ENCODE measurements around the gene TDRKH. TPM values are rescaled to one million over a fixed set of nuclear protein-coding genes. Genes with fewer than 3 reads are reported as not detected.

The TDRKH gene
- total RNA-seq, 1 donor from 2014 or later = 40.1 TPM

DNA sequence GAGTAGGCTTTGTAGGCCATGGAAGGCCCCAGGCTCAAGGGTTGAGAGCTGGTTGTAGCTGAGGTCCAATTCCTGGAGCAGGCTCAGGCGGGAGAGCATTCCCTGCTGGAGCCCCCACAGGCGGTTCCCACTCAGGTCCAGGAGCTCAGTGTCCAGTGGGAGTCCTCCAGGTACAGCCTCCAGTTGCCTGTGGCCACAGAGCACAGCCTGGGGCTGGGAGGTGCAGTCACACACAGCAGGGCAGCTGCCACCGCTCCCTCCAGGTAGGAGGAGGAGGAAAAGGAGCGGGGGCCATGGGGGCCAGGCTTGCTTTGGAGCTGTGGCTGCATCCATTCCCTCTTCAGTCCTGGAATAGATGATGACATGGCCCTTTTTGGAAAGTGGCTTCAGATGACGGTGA is 12.1 kb upstream of the TDRKH start:
- no peak for DNase-seq
- peaks cover 13% of the 10 kb centered on the region for H3K27me3 Mint-ChIP-seq (ENCODE audit: unreplicated experiment)
- no peak overlapping the region for H3K4me3 Mint-ChIP-seq (ENCODE audit: unreplicated experiment)

DNA sequence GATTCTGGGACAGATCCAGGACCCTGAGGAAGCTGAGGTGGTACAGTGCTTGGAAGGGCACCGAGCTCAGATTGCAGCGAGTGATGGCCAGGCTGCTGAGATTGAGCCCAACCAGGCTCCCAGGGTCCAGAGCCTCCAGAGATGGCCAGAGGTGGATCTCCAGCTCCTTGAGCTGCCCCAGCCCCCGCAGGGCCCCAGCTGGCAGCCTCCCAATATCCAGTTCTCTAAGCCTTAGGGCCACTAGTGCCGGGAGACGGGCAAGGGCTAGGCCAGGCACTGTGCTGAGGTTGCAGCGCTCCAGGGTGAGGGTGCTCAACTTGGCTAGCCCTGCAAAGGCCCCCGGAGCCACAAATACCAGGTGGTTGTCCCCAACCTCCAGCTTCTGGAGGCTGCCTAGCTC is 11.5 kb upstream of the TDRKH start:
- Mint-ChIP-seq H3K4me1 (ENCODE audit: low read depth, unreplicated experiment) (peaks cover 2% of the 10 kb centered on the region), H3K4me3 (ENCODE audit: unreplicated experiment) (no peak overlapping the region), H3K9me3 (ENCODE audit: unreplicated experiment) (peaks cover 2% of the 10 kb centered on the region), H3K36me3 (ENCODE audit: unreplicated experiment) (peaks cover 7% of the 10 kb centered on the region), H3K27ac (ENCODE audit: unreplicated experiment) (no peak overlapping the region), H3K27me3 (ENCODE audit: unreplicated experiment) (peaks cover 13% of the 10 kb centered on the region)
- no peak for DNase-seq
- TF ChIP-seq, protein P1, sequence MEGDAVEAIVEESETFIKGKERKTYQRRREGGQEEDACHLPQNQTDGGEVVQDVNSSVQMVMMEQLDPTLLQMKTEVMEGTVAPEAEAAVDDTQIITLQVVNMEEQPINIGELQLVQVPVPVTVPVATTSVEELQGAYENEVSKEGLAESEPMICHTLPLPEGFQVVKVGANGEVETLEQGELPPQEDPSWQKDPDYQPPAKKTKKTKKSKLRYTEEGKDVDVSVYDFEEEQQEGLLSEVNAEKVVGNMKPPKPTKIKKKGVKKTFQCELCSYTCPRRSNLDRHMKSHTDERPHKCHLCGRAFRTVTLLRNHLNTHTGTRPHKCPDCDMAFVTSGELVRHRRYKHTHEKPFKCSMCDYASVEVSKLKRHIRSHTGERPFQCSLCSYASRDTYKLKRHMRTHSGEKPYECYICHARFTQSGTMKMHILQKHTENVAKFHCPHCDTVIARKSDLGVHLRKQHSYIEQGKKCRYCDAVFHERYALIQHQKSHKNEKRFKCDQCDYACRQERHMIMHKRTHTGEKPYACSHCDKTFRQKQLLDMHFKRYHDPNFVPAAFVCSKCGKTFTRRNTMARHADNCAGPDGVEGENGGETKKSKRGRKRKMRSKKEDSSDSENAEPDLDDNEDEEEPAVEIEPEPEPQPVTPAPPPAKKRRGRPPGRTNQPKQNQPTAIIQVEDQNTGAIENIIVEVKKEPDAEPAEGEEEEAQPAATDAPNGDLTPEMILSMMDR (IDR thresholded peaks at IDR 0.05; ENCODE audit: partially characterized antibody, unreplicated experiment) = no peak

More for the DNA sequence above, 12.1 kb upstream of the TDRKH start:
- H3K9me3 Mint-ChIP-seq (ENCODE audit: unreplicated experiment) = peaks cover 2% of the 10 kb centered on the region
- no peak overlapping the region for H3K27ac Mint-ChIP-seq (ENCODE audit: unreplicated experiment)
- TF ChIP-seq, protein P1 (IDR thresholded peaks at IDR 0.05; ENCODE audit: partially characterized antibody, unreplicated experiment) = no peak
- H3K4me1 Mint-ChIP-seq (ENCODE audit: low read depth, unreplicated experiment) = peaks cover 2% of the 10 kb centered on the region
- H3K36me3 Mint-ChIP-seq (ENCODE audit: unreplicated experiment) = peaks cover 7% of the 10 kb centered on the region

DNA sequence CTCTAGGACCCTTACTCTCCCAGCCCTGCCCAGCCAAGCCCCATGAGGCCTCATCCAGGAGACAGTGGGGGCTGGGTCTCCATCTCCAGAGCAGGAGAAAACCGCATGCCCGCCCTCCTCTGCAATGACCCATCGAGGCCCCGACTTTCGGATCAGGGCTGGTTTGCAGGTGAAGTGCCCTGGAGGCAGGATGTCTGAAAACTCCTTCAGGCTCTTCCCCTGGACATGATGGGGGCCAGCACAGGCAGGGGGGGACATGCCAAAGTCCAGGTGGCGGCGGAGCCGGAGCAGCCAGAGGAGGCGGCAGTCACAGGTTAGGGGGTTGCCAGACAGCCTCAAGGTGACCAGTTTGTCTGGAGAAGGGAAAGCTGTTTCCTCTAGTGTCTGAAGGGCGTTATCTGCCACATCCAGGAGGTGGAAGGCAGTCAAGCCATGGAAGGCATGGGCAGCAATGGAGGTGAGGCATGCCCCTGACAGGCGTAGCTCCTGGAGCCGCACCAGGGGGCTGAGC is 11.1 kb upstream of the TDRKH start:
- TF ChIP-seq, protein P1 (IDR thresholded peaks at IDR 0.05; ENCODE audit: partially characterized antibody, unreplicated experiment) = no peak
- H3K9me3 Mint-ChIP-seq (ENCODE audit: unreplicated experiment) = peaks cover 2% of the 10 kb centered on the region
- no peak overlapping the region for H3K4me3 Mint-ChIP-seq (ENCODE audit: unreplicated experiment)
- H3K27ac Mint-ChIP-seq (ENCODE audit: unreplicated experiment) = no peak overlapping the region
- no peak for DNase-seq
- peaks cover 13% of the 10 kb centered on the region for H3K27me3 Mint-ChIP-seq (ENCODE audit: unreplicated experiment)
- peaks cover 2% of the 10 kb centered on the region for H3K4me1 Mint-ChIP-seq (ENCODE audit: low read depth, unreplicated experiment)
- peaks cover 7% of the 10 kb centered on the region for H3K36me3 Mint-ChIP-seq (ENCODE audit: unreplicated experiment)

DNA sequence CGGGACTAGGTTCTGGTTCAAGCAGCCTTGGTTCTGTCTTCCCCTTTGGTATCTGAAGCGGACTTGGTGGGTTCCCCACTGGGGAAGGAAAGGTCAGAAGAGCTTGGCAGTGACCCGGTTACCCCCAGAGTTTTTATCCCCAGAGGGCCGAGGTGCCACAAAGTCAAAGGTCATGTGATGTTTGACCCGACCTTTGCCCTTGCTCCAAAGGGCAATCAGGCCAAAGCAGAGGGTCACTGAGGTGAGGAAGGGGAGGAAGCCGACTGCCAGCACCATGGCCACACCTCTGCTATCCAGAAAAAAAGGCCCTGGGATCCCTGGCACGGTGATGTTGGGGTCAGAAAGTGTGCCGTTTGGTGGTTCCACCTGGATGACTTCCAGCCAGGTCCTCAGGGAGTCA is 10.5 kb upstream of the TDRKH start:
- H3K27me3 Mint-ChIP-seq (ENCODE audit: unreplicated experiment) = peaks cover 13% of the 10 kb centered on the region
- H3K4me3 Mint-ChIP-seq (ENCODE audit: unreplicated experiment) = no peak overlapping the region
- peaks cover 7% of the 10 kb centered on the region for H3K36me3 Mint-ChIP-seq (ENCODE audit: unreplicated experiment)
- DNase-seq = no peak
- TF ChIP-seq, protein P1 (IDR thresholded peaks at IDR 0.05; ENCODE audit: partially characterized antibody, unreplicated experiment) = no peak
- no peak overlapping the region for H3K27ac Mint-ChIP-seq (ENCODE audit: unreplicated experiment)
- H3K9me3 Mint-ChIP-seq (ENCODE audit: unreplicated experiment) = peaks cover 2% of the 10 kb centered on the region
- H3K4me1 Mint-ChIP-seq (ENCODE audit: low read depth, unreplicated experiment) = peaks cover 2% of the 10 kb centered on the region

DNA sequence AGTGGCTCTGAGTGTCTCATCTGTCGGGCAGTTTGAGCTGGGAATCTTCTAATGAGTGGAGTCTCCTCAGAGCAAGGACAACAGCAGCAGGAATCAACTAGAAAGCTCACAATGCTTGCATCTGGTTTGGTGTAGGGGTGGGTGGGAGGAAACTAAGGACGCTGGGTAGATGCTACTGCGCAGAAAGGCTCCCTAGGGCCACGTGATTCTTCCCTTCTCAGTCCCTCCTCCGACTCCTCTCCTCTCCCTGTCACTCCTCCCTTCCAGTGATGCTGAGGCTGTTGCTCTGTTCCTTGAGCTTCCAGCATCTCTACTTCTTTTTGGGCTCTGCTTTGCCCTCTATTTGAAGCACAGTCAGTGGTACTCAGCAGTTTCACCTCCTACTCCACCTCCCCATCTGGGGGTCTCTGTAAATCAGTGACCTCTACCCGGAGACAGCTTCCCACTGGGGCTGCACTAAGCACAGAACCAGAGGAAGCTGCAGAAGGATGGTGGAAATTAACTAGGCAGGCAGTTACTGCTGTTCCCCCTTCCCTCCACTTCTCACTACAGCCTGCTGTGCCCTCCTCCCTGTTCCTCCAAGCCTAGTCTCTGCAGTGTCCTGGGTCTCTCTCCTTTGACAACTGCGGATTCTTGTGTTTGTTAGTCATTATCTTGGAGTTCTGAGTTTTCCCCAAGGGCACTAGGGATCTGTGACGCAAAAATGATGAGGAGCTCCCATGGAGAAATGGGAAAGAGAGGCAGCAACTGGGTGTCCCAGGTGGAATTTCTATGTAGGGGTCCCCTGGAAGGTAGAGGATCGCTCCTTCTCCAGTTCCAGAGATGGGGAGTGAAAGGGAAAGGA is 9.1 kb upstream of the TDRKH start:
- peak overlapping the region; percentile 20 for H3K4me3 Mint-ChIP-seq (ENCODE audit: unreplicated experiment)
- TF ChIP-seq, protein P1 (IDR thresholded peaks at IDR 0.05; ENCODE audit: partially characterized antibody, unreplicated experiment) = no peak
- H3K4me1 Mint-ChIP-seq (ENCODE audit: low read depth, unreplicated experiment) = peaks cover 2% of the 10 kb centered on the region
- DNase-seq = no peak
- H3K27ac Mint-ChIP-seq (ENCODE audit: unreplicated experiment) = no peak overlapping the region
- H3K27me3 Mint-ChIP-seq (ENCODE audit: unreplicated experiment) = peaks cover 11% of the 10 kb centered on the region
- H3K36me3 Mint-ChIP-seq (ENCODE audit: unreplicated experiment) = peaks cover 7% of the 10 kb centered on the region
- H3K9me3 Mint-ChIP-seq (ENCODE audit: unreplicated experiment) = peaks cover 2% of the 10 kb centered on the region

All from glutamatergic neuron (in vitro differentiated cells).